ENCODE measurements around the gene TNPO1.

GRCh38 chr5:72955768-72956323 is 139.4 kb downstream of the TNPO1 start, which contains the start of gene FCHO2:
- TF ChIP-seq CTCF (IDR thresholded peaks at IDR 0.05) (peak; percentile 69 to 98 (median 84)), POLR2A (IDR thresholded peaks at IDR 0.05) (peak in 1 of 2 donors; percentile 84)

All from adrenal gland (tissue), 5 donors.